HepG2 (cell line): ENCODE results near the gene SELENOM. TPM values are rescaled to one million over a fixed set of nuclear protein-coding genes. Genes with fewer than 3 reads are reported as not detected.

ENCODE experiments used
- AGO2 ChIP-seq: fragments of 200-400 bp; formaldehyde crosslinking; optimal IDR thresholded peaks from 2 replicates; pipeline ENCODE3; 2017; ENCODE audit warnings: mild to moderate bottlenecking, low read depth, low read length, moderate library complexity
- CHD4 ChIP-seq: fragments of 200-600 bp; sonication (generic); IDR thresholded peaks from 2 replicates; pipeline ENCODE4 v1.7.0; 2017; ENCODE audit warnings: mild to moderate bottlenecking, low read length, borderline replicate concordance
- HMGXB3 ChIP-seq: sonication (generic); formaldehyde crosslinking; IDR thresholded peaks from 2 replicates; pipeline ENCODE4 v1.4.0; 2020; ENCODE audit warnings: missing genetic modification reagents, borderline replicate concordance
- MEIS1 ChIP-seq: sonication (generic); formaldehyde crosslinking; IDR thresholded peaks from 2 replicates; pipeline ENCODE4 v1.9.0; 2021; ENCODE audit warnings: mild to moderate bottlenecking, missing genetic modification reagents, moderate library complexity, borderline replicate concordance
- POGZ ChIP-seq: sonication (generic); formaldehyde crosslinking; IDR thresholded peaks from 2 replicates; pipeline ENCODE4 v1.4.0; 2020; ENCODE audit warnings: mild to moderate bottlenecking, missing genetic modification reagents
- SNAPC2 ChIP-seq: sonication (generic); formaldehyde crosslinking; IDR thresholded peaks from 2 replicates; pipeline ENCODE4 v1.8.1; 2022; ENCODE audit warnings: mild to moderate bottlenecking, missing genetic modification reagents
- ZNF343 ChIP-seq: sonication (generic); formaldehyde crosslinking; IDR thresholded peaks from 2 replicates; pipeline ENCODE4 v1.4.0; 2020; ENCODE audit warnings: mild to moderate bottlenecking, missing genetic modification reagents
- ZNF501 ChIP-seq: sonication (generic); formaldehyde crosslinking; IDR thresholded peaks from 2 replicates; pipeline ENCODE4 v1.5.1; 2020; ENCODE audit warnings: mild to moderate bottlenecking, moderate library complexity, missing genetic modification reagents
- polyA plus RNA-seq, 8 experiments: library from polyadenylated mRNA; depleted of rRNA in 3 of 8; stranded (reverse) in 7 of 8; unstranded in 1 of 8; fragments of >200 nt; fragmentation: Illumina TruSeq in 4 of 8; extraction: Trizol in 4 of 8; gene quantifications; 2 replicates each; pipeline versions ENCODE4 v1.2.1 to v1.2.3, GENCODE V29; 2011 to 2016; ENCODE audit warnings: low read depth in 4 of 8, missing spikeins in 1 of 8, mixed read lengths in 1 of 8; ENCODE audit not compliant: insufficient read depth in 1 of 8
- total RNA-seq, 5 experiments: library from RNA; depleted of rRNA; stranded (reverse); fragments of >200 nt; fragmentation: Illumina TruSeq; extraction: Trizol; gene quantifications; 2 replicates each; pipeline ENCODE4 v1.2.3, GENCODE V29; 2016; ENCODE audit warnings: low read depth in 1 of 5
- TF ChIP-seq, protein P1 (sequence below), 2 experiments: sonication (generic) in 1 of 2; formaldehyde crosslinking in 1 of 2; IDR thresholded peaks; 2 replicates each; pipeline versions ENCODE4 v1.6.1 to v1.9.0; 2014 to 2022; ENCODE audit warnings: antibody characterized with exemption in 1 of 2, borderline replicate concordance in 1 of 2, inconsistent platforms in 1 of 2, low read depth in 1 of 2, missing genetic modification reagents in 1 of 2
- TF ChIP-seq, protein P2 (sequence below): sonication (generic); formaldehyde crosslinking; IDR thresholded peaks from 2 replicates; pipeline ENCODE4 v1.5.0; 2020; ENCODE audit warnings: missing genetic modification reagents, mild to moderate bottlenecking, borderline replicate concordance
- TF ChIP-seq, protein P3 (sequence below): sonication (generic); formaldehyde crosslinking; IDR thresholded peaks from 2 replicates; pipeline ENCODE4; 2020; ENCODE audit warnings: missing genetic modification reagents, mild to moderate bottlenecking, borderline replicate concordance

Gene SELENOM
- total and polyA plus RNA-seq, 2 of the 13 experiments (the other 11 are each of a cell fraction or from before 2014, with no cell fraction given): 4.1 to 4.3 TPM

GRCh38 chr22:31080848-31081649 is 26.3 kb downstream of the SELENOM start, which contains the start of gene SMTN (continued):
- TF ChIP-seq, protein P1, sequence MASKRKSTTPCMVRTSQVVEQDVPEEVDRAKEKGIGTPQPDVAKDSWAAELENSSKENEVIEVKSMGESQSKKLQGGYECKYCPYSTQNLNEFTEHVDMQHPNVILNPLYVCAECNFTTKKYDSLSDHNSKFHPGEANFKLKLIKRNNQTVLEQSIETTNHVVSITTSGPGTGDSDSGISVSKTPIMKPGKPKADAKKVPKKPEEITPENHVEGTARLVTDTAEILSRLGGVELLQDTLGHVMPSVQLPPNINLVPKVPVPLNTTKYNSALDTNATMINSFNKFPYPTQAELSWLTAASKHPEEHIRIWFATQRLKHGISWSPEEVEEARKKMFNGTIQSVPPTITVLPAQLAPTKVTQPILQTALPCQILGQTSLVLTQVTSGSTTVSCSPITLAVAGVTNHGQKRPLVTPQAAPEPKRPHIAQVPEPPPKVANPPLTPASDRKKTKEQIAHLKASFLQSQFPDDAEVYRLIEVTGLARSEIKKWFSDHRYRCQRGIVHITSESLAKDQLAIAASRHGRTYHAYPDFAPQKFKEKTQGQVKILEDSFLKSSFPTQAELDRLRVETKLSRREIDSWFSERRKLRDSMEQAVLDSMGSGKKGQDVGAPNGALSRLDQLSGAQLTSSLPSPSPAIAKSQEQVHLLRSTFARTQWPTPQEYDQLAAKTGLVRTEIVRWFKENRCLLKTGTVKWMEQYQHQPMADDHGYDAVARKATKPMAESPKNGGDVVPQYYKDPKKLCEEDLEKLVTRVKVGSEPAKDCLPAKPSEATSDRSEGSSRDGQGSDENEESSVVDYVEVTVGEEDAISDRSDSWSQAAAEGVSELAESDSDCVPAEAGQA (IDR thresholded peaks at IDR 0.05; ENCODE audit: low read depth): no peak
- TF ChIP-seq, protein P1 (CRISPR knock-in tag; IDR thresholded peaks at IDR 0.05; ENCODE audit: borderline replicate concordance): no peak
- TF ChIP-seq POGZ (CRISPR knock-in tag) (peak; percentile 46; the same call in 1 of the 2 replicates), CHD4 (no peak), AGO2 (peak; percentile 95), HMGXB3 (CRISPR knock-in tag) (no peak; the same call in 1 of the 2 replicates), ZNF501 (CRISPR knock-in tag) (peak; percentile 88), ZNF343 (peak; percentile 59; the same call in 1 of the 2 replicates), SNAPC2 (CRISPR knock-in tag) (no peak; the same call in 1 of the 2 replicates), MEIS1 (CRISPR knock-in tag) (peak; percentile 76; the same call in 1 of the 2 replicates)
- TF ChIP-seq, protein P2, sequence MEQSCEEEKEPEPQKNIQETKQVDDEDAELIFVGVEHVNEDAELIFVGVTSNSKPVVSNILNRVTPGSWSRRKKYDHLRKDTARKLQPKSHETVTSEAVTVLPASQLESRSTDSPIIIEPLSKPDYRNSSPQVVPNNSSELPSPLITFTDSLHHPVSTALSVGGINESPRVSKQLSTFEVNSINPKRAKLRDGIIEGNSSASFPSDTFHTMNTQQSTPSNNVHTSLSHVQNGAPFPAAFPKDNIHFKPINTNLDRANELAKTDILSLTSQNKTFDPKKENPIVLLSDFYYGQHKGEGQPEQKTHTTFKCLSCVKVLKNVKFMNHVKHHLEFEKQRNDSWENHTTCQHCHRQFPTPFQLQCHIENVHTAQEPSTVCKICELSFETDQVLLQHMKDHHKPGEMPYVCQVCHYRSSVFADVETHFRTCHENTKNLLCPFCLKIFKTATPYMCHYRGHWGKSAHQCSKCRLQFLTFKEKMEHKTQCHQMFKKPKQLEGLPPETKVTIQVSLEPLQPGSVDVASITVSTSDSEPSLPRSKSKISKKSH (CRISPR knock-in tag): peak; percentile 67; the same call in 1 of the 2 replicates
- TF ChIP-seq, protein P3, sequence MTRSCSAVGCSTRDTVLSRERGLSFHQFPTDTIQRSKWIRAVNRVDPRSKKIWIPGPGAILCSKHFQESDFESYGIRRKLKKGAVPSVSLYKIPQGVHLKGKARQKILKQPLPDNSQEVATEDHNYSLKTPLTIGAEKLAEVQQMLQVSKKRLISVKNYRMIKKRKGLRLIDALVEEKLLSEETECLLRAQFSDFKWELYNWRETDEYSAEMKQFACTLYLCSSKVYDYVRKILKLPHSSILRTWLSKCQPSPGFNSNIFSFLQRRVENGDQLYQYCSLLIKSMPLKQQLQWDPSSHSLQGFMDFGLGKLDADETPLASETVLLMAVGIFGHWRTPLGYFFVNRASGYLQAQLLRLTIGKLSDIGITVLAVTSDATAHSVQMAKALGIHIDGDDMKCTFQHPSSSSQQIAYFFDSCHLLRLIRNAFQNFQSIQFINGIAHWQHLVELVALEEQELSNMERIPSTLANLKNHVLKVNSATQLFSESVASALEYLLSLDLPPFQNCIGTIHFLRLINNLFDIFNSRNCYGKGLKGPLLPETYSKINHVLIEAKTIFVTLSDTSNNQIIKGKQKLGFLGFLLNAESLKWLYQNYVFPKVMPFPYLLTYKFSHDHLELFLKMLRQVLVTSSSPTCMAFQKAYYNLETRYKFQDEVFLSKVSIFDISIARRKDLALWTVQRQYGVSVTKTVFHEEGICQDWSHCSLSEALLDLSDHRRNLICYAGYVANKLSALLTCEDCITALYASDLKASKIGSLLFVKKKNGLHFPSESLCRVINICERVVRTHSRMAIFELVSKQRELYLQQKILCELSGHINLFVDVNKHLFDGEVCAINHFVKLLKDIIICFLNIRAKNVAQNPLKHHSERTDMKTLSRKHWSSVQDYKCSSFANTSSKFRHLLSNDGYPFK: peak; percentile 78
